ENCODE data around the gene FAM240B. TPM values are rescaled to one million over a fixed set of nuclear protein-coding genes. Genes with fewer than 3 reads are reported as not detected.

FAM240B gene
- total RNA-seq, 3 donors from 2014 or later = not detected

DNA sequence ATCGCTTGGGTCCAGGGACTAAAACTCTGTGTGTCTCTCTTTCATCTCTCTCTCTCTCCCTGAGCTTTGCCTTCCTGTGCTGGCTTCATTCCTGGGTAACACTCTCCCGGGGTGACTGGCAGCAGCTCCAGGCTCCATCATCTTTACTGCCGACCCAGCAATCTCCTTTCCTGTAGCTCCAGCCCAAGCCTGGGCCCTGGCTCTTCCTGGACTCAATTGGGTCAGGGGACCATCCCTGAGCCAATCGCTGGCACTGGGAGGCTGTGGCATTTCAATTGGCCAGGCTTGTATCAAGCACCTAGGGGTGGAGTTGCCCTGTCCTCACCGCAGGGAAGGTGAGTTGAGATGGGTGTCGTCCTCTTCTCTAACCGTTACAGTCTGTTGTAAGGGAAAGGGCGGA lies 31.9 kb downstream of the FAM240B start:
- DNase-seq (ENCODE audit: low spot score in 2 of 2) = no peak
- H3K36me3 ChIP-seq = no peaks in the 10 kb centered on the region
- H3K4me3 ChIP-seq = peak overlapping the region in 2 of 3 donors; percentile 37 to 59
- H3K9me3 ChIP-seq = no peaks in the 10 kb centered on the region
- H3K27me3 ChIP-seq = no peaks in the 10 kb centered on the region
- no peak overlapping the region for H3K27ac ChIP-seq
- TF ChIP-seq POLR2AphosphoS5 (IDR thresholded peaks at IDR 0.05) (no peak), POLR2A (IDR thresholded peaks at IDR 0.05) (no peak)
- TF ChIP-seq, protein P1, sequence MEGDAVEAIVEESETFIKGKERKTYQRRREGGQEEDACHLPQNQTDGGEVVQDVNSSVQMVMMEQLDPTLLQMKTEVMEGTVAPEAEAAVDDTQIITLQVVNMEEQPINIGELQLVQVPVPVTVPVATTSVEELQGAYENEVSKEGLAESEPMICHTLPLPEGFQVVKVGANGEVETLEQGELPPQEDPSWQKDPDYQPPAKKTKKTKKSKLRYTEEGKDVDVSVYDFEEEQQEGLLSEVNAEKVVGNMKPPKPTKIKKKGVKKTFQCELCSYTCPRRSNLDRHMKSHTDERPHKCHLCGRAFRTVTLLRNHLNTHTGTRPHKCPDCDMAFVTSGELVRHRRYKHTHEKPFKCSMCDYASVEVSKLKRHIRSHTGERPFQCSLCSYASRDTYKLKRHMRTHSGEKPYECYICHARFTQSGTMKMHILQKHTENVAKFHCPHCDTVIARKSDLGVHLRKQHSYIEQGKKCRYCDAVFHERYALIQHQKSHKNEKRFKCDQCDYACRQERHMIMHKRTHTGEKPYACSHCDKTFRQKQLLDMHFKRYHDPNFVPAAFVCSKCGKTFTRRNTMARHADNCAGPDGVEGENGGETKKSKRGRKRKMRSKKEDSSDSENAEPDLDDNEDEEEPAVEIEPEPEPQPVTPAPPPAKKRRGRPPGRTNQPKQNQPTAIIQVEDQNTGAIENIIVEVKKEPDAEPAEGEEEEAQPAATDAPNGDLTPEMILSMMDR (IDR thresholded peaks at IDR 0.05) = no peak
- no peaks in the 10 kb centered on the region for H3K4me1 ChIP-seq
- intact Hi-C loops (cut with DNase I; ENCODE audit: low total_unique reads) = no loop called here

DNA sequence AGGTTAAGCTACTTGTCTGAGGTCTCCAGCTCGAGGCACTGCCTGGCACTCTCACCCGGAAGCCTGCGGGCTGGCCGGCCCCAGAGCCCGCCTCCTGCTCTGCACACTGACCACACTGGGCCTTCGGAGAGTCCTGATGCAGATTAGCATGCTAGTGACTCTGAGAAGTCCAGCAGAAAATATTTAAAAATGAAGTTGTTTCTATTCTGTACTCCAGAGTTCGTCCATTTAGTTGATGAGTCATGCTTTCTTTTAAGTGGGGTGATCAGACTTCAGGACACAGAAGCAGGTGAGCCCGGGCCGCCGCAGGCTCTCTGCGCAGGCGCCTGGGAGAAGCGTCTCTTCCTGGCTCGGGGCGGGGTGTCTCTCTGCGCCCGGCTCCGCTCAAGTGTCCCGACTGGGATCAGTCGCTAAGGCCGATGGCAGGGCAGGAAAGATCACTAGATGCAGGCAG lies 32.5 kb downstream of the FAM240B start:
- H3K27ac ChIP-seq = no peak overlapping the region
- H3K4me1 ChIP-seq = no peaks in the 10 kb centered on the region
- no peaks in the 10 kb centered on the region for H3K9me3 ChIP-seq
- H3K27me3 ChIP-seq = no peaks in the 10 kb centered on the region
- intact Hi-C loops (cut with DNase I; ENCODE audit: low total_unique reads) = no loop called here
- no peaks in the 10 kb centered on the region for H3K36me3 ChIP-seq
- peak; percentile 40 to 74 for DNase-seq (ENCODE audit: low spot score in 2 of 2)
- peak overlapping the region; percentile 9 to 59 (median 37) for H3K4me3 ChIP-seq
- TF ChIP-seq POLR2AphosphoS5 (IDR thresholded peaks at IDR 0.05) = no peak
- no peak for TF ChIP-seq POLR2A (IDR thresholded peaks at IDR 0.05)
- TF ChIP-seq, protein P1 (IDR thresholded peaks at IDR 0.05) = no peak

DNA sequence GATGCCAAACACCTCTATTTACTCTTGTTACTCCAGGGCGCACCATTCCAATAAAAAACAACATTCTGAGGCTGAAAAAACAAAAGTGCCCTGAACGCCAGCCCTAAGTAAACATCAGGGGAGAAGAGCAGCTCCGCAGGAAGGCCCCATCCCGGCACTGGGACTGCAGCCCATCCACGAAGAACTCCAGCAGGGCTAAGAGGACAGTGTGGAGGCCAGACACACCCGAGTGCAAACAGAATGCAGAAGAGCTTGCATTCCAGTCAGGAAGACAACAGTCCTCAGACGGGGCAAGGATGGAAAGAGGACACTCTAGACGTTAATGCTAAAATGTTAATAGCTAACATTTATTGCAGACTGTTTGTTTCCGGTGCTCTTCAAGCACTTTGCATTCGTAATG lies 33.0 kb downstream of the FAM240B start:
- H3K4me3 ChIP-seq = peak overlapping the region in 2 of 3 donors; percentile 37 to 59
- intact Hi-C loops (cut with DNase I; ENCODE audit: low total_unique reads) = loop anchor here (1.0 kb wide), 1 partner anchor 8 kb away; no protein-coding TSS in a partner anchor
- no peaks in the 10 kb centered on the region for H3K4me1 ChIP-seq
- no peak for DNase-seq (ENCODE audit: low spot score in 2 of 2)
- H3K27ac ChIP-seq = no peak overlapping the region
- H3K36me3 ChIP-seq = no peaks in the 10 kb centered on the region
- TF ChIP-seq POLR2A (IDR thresholded peaks at IDR 0.05) (no peak), POLR2AphosphoS5 (IDR thresholded peaks at IDR 0.05) (no peak)
- TF ChIP-seq, protein P1 (IDR thresholded peaks at IDR 0.05) = no peak
- no peaks in the 10 kb centered on the region for H3K9me3 ChIP-seq
- H3K27me3 ChIP-seq = no peaks in the 10 kb centered on the region

DNA sequence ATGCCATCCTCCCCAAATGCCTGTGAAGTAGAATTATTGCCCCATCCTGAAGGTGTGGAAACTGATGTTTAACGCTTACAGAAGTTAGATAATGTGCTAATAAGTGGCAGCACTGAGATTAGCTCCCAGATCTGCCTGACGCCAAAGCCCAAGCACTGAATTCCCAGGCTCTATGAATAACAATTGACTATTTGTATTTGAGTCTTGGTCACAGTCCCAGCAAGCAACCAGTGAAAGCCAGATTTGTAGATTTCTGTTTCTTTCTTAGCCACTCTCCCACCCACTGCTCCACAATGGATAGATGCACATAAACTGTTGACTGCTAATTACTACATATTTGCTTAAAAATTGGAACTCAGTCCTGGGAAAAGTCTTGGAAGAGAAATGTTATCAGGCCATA lies 34.4 kb downstream of the FAM240B start:
- no peaks in the 10 kb centered on the region for H3K9me3 ChIP-seq
- no peaks in the 10 kb centered on the region for H3K27me3 ChIP-seq
- intact Hi-C loops (cut with DNase I; ENCODE audit: low total_unique reads) = no loop called here
- no peak for DNase-seq (ENCODE audit: low spot score in 2 of 2)
- H3K36me3 ChIP-seq = no peaks in the 10 kb centered on the region
- TF ChIP-seq, protein P1 (IDR thresholded peaks at IDR 0.05) = no peak
- TF ChIP-seq POLR2AphosphoS5 (IDR thresholded peaks at IDR 0.05) (no peak), POLR2A (IDR thresholded peaks at IDR 0.05) (no peak)
- H3K4me3 ChIP-seq = no peak overlapping the region
- H3K4me1 ChIP-seq = no peaks in the 10 kb centered on the region
- no peak overlapping the region for H3K27ac ChIP-seq

DNA sequence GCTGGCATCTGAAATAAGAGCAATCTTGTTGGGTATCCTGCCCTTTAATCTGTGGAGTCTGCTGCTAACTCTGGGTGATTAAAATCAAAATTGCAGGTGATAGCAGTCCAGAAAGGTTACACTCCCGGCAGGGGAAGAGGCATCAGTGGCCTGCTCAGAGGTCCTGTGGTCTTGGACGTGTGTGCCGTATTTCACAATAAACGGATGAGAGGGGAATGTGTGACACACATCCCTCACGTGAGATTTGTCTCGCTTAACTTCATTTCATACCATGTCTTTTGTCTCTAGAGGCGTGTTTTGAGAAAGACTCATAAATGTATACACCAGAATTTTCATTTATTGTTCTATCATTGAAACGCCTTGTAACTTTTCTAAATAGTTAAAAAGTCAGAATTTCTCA lies 36.6 kb downstream of the FAM240B start:
- H3K27ac ChIP-seq = no peak overlapping the region
- H3K4me3 ChIP-seq = no peak overlapping the region
- TF ChIP-seq, protein P1 (IDR thresholded peaks at IDR 0.05) = no peak
- TF ChIP-seq POLR2AphosphoS5 (IDR thresholded peaks at IDR 0.05) = no peak
- no peak for TF ChIP-seq POLR2A (IDR thresholded peaks at IDR 0.05)
- H3K36me3 ChIP-seq = no peaks in the 10 kb centered on the region
- no peak for DNase-seq (ENCODE audit: low spot score in 2 of 2)
- no peaks in the 10 kb centered on the region for H3K4me1 ChIP-seq
- no peaks in the 10 kb centered on the region for H3K27me3 ChIP-seq
- no peaks in the 10 kb centered on the region for H3K9me3 ChIP-seq
- intact Hi-C loops (cut with DNase I; ENCODE audit: low total_unique reads) = no loop called here

Data from breast epithelium (tissue), 4 donors.